Gastrocnemius medialis (tissue), 4 donors: ENCODE measurements around the gene LARGE1. TPM values are rescaled to one million over a fixed set of nuclear protein-coding genes. Genes with fewer than 3 reads are reported as not detected.

Source experiments
- ATAC-seq, 2 donors: fragments of 150-250 bp; one replicate each; pipeline ENCODE4 v1.9.1; 2016
- DNase-seq, 2 donors: peaks; one replicate each; pipeline ENCODE4 v3.0.0-alpha.2; 2019
- H3K27ac ChIP-seq, 4 donors: fragments of 200-600 bp; sonication (generic); 1 replicate in 1 of 4; 2 replicates in 3 of 4; pipeline ENCODE4 v1.5.1; 2016 to 2018; ENCODE audit warnings: mild to moderate bottlenecking in 2 of 4, moderate library complexity in 1 of 4
- H3K27me3 ChIP-seq, 3 donors: fragments of 200-600 bp; sonication (generic) in 2 of 3; 1 replicate in 1 of 3; 2 replicates in 2 of 3; pipeline versions ENCODE4 v1.5.1 to v1.6.0; 2016 to 2019; ENCODE audit warnings: mild to moderate bottlenecking in 1 of 3, moderate library complexity in 1 of 3
- H3K36me3 ChIP-seq, 2 donors: fragments of 200-600 bp; sonication (generic) in 1 of 2; one replicate each; pipeline ENCODE4 v1.5.1; 2017 to 2018
- H3K4me1 ChIP-seq, 2 donors: fragments of 200-600 bp; sonication (generic) in 1 of 2; one replicate each; pipeline ENCODE4 v1.5.1; 2016 to 2017; ENCODE audit warnings: mild to moderate bottlenecking in 2 of 2
- H3K4me3 ChIP-seq, 4 donors: fragments of 200-600 bp; sonication (generic) in 3 of 4; 1 replicate in 1 of 4; 2 replicates in 3 of 4; pipeline ENCODE4 v1.5.1; 2016 to 2019; ENCODE audit warnings: mild to moderate bottlenecking in 2 of 4
- H3K9me3 ChIP-seq, 3 donors: fragments of 200-600 bp; sonication (generic) in 2 of 3; 1 replicate in 1 of 3; 2 replicates in 2 of 3; pipeline ENCODE4 v1.5.1; 2016 to 2019
- CTCF ChIP-seq, 5 experiments: fragments of 450-650 bp in 3 of 5; fragments of 200-600 bp in 2 of 5; sonication (generic) in 2 of 5; IDR thresholded peaks in 4 of 5; conservative IDR thresholded peaks in 1 of 5; 1 replicate in 4 of 5; 2 replicates in 1 of 5; pipeline ENCODE4 v1.5.1; 2016 to 2019; ENCODE audit warnings: antibody characterized with exemption in 5 of 5, mild to moderate bottlenecking in 3 of 5, moderate library complexity in 3 of 5
- POLR2A ChIP-seq, 2 donors: fragments of 450-650 bp; IDR thresholded peaks; one replicate each; pipeline ENCODE4 v1.6.1; 2017; ENCODE audit warnings: antibody characterized with exemption in 2 of 2, mild to moderate bottlenecking in 2 of 2, moderate library complexity in 2 of 2
- in situ Hi-C, 4 donors: fragments of 200-750 bp; cut with MboI; loops; one replicate each; pipeline versions ENCODE4 v1.15.0 to v1.8.0; 2017; ENCODE audit warnings: low sequenced_read_pairs in 4 of 4
- intact Hi-C: fragments of 100-400 bp; cut with DNase I; formaldehyde crosslinking; loops from one replicate; pipeline ENCODE4 v1.15.1; 2023; ENCODE audit warnings: low total_unique reads
- total RNA-seq, 4 donors: library from RNA; depleted of rRNA; stranded (reverse); fragments of >200 nt; gene quantifications; one replicate each; pipeline versions ENCODE4 v1.1.0 to v1.2.3, GENCODE V29; 2016

The LARGE1 gene
- total RNA-seq, 4 donors from 2014 or later, result 48.5 to 91.0 (median 68.4) TPM

- Histone ChIP-seq H3K27me3 (no peaks in the 10 kb centered on the region), H3K36me3 (no peaks in the 10 kb centered on the region), H3K27ac (peak overlapping the region; percentile 72 to 80 (median 76)), H3K9me3 (no peaks in the 10 kb centered on the region), H3K4me1 (peaks cover 30 to 32% of the 10 kb centered on the region in 2 donors), H3K4me3 (peak overlapping the region; percentile 71 to 95 (median 82))
- peak in 1 of 2 donors; percentile 26 for DNase-seq
- no peak for TF ChIP-seq CTCF (IDR thresholded peaks at IDR 0.05 in 4 of 5, conservative IDR thresholded peaks at IDR 0.05 in 1 of 5)
- no peak for TF ChIP-seq POLR2A (IDR thresholded peaks at IDR 0.05)
- intact Hi-C loops (loop anchor here (2.0 to 10.0 kb wide), 4 partner anchors 100 to 312 kb away; no protein-coding TSS in a partner anchor), in situ Hi-C loops (loop anchor here in 2 of 4 donors (10.0 kb wide), 1 partner anchor 182 kb away; no protein-coding TSS in a partner anchor)
- no peak for ATAC-seq
Measured at GRCh38 chr22:33922349-33922681, 2.0 kb upstream of the LARGE1 start.

GRCh38 chr22:33921525-33922348, 1.5 kb upstream of the LARGE1 start:
- H3K36me3 ChIP-seq, result no peaks in the 10 kb centered on the region
- ATAC-seq (peak; percentile 3 to 12), DNase-seq (peak; percentile 27 to 36)
- no peaks in the 10 kb centered on the region for H3K9me3 ChIP-seq
- no peaks in the 10 kb centered on the region for H3K27me3 ChIP-seq
- intact Hi-C loops (loop anchor here (1.0 to 10.0 kb wide), 7 partner anchors 37 to 402 kb away; no protein-coding TSS in a partner anchor), in situ Hi-C loops (loop anchor here in 2 of 4 donors (10.0 kb wide), 1 partner anchor 183 kb away; no protein-coding TSS in a partner anchor)
- H3K4me1 ChIP-seq, result peaks cover 33 to 38% of the 10 kb centered on the region in 2 donors
- peak overlapping the region; percentile 71 to 95 (median 82) for H3K4me3 ChIP-seq
- no peak for TF ChIP-seq CTCF (IDR thresholded peaks at IDR 0.05 in 4 of 5, conservative IDR thresholded peaks at IDR 0.05 in 1 of 5)
- TF ChIP-seq POLR2A (IDR thresholded peaks at IDR 0.05), result no peak
- H3K27ac ChIP-seq, result peak overlapping the region; percentile 72 to 80 (median 76)

- H3K4me1 ChIP-seq, result peaks cover 33 to 40% of the 10 kb centered on the region in 2 donors
- no peaks in the 10 kb centered on the region for H3K9me3 ChIP-seq
- intact Hi-C loops, result loop anchor here (1.0 to 10.0 kb wide), 6 partner anchors 36 to 402 kb away; no protein-coding TSS in a partner anchor
- H3K4me3 ChIP-seq, result peak overlapping the region; percentile 71 to 95 (median 82)
- in situ Hi-C loops, result loop anchor here in 2 of 4 donors (10.0 kb wide), 1 partner anchor 184 kb away; no protein-coding TSS in a partner anchor
- H3K36me3 ChIP-seq, result no peaks in the 10 kb centered on the region
- peak overlapping the region; percentile 74 to 87 (median 78) for H3K27ac ChIP-seq
- DNase-seq, result peak; percentile 95 to 97
- ATAC-seq, result peak; percentile 78 to 81
- TF ChIP-seq CTCF (IDR thresholded peaks at IDR 0.05 in 4 of 5, conservative IDR thresholded peaks at IDR 0.05 in 1 of 5) (peak in 1 of 5 experiments; percentile 10), POLR2A (IDR thresholded peaks at IDR 0.05) (peak; percentile 95 to 97)
- H3K27me3 ChIP-seq, result no peaks in the 10 kb centered on the region
Measured at GRCh38 chr22:33920927-33921524, 750 bp upstream of the LARGE1 start.

- DNase-seq (peak; percentile 46 to 55), ATAC-seq (peak; percentile 5 to 11)
- peak overlapping the region; percentile 82 to 96 (median 87) for H3K4me3 ChIP-seq
- peak overlapping the region; percentile 84 to 90 (median 88) for H3K27ac ChIP-seq
- H3K36me3 ChIP-seq, result no peaks in the 10 kb centered on the region
- in situ Hi-C loops, result loop anchor here in 2 of 4 donors (10.0 kb wide), 2 partner anchors 95 to 185 kb away; no protein-coding TSS in a partner anchor
- intact Hi-C loops, result loop anchor here (2.0 to 10.0 kb wide), 5 partner anchors 35 to 315 kb away; no protein-coding TSS in a partner anchor
- H3K9me3 ChIP-seq, result no peaks in the 10 kb centered on the region
- H3K4me1 ChIP-seq, result peaks cover 34 to 43% of the 10 kb centered on the region in 2 donors
- H3K27me3 ChIP-seq, result no peaks in the 10 kb centered on the region
- peak; percentile 27 to 31 for TF ChIP-seq POLR2A (IDR thresholded peaks at IDR 0.05)
- no peak for TF ChIP-seq CTCF (IDR thresholded peaks at IDR 0.05 in 4 of 5, conservative IDR thresholded peaks at IDR 0.05 in 1 of 5)
Measured at GRCh38 chr22:33919391-33920196, 682 bp downstream of the LARGE1 start.
